ENCODE results near the gene DENND2C.

DENND2C gene

DNA sequence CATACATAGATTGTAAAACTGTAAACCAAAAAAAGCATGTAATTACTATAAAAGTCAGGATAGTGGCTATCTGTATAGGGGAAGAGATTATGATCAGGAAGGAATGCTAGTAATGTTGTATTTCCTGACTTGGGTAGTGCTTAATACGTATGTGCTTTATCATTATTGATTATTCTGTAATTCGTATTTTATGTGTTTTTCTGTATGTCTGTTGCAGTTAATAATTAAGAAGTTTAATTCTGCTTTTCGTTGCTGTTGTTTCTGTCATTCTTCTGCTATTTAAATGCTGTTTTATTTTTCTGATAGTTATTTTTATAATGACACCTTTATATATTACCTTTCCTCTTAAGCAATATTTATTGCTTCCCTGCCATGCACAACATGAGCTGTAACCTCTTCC lies 129.6 kb downstream of the DENND2C start:
- DNase-seq (ENCODE audit: low spot score) = no peak
- POLR2A ChIA-PET (ENCODE audit: low non-redundant PET) = no interaction called here
- TF ChIP-seq, protein P1, sequence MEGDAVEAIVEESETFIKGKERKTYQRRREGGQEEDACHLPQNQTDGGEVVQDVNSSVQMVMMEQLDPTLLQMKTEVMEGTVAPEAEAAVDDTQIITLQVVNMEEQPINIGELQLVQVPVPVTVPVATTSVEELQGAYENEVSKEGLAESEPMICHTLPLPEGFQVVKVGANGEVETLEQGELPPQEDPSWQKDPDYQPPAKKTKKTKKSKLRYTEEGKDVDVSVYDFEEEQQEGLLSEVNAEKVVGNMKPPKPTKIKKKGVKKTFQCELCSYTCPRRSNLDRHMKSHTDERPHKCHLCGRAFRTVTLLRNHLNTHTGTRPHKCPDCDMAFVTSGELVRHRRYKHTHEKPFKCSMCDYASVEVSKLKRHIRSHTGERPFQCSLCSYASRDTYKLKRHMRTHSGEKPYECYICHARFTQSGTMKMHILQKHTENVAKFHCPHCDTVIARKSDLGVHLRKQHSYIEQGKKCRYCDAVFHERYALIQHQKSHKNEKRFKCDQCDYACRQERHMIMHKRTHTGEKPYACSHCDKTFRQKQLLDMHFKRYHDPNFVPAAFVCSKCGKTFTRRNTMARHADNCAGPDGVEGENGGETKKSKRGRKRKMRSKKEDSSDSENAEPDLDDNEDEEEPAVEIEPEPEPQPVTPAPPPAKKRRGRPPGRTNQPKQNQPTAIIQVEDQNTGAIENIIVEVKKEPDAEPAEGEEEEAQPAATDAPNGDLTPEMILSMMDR (conservative IDR thresholded peaks at IDR 0.05; ENCODE audit: low read depth) = no peak
- no peak overlapping the region for H3K27ac ChIP-seq
- CTCF ChIA-PET = no interaction called here

DNA sequence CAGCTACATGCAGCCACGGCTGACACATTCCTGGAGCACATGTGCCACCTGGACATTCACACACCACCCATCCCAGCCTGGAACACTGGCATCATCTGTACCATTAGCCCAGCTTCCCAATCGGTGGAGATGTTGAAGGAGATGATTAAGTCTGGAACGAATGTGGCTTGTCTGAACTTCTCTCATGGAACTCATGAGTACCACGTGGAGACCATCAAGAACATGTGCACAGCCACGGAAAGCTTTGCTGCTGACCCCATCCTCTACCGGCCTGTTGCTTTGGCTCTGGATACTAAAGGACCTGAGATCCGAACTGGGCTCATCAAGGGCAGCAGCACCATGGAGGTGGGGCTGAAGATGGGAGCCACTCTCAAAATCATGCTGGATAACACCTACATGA lies 133.8 kb downstream of the DENND2C start:
- ChIA-PET CTCF (interaction anchor here (0.7 kb wide), 1 partner anchor 1674 kb away, joined by 3 read pairs; no protein-coding TSS in a partner anchor), POLR2A (ENCODE audit: low non-redundant PET) (no interaction called here)
- no peak overlapping the region for H3K27ac ChIP-seq
- TF ChIP-seq, protein P1 (conservative IDR thresholded peaks at IDR 0.05; ENCODE audit: low read depth) = no peak
- DNase-seq (ENCODE audit: low spot score) = no peak

DNA sequence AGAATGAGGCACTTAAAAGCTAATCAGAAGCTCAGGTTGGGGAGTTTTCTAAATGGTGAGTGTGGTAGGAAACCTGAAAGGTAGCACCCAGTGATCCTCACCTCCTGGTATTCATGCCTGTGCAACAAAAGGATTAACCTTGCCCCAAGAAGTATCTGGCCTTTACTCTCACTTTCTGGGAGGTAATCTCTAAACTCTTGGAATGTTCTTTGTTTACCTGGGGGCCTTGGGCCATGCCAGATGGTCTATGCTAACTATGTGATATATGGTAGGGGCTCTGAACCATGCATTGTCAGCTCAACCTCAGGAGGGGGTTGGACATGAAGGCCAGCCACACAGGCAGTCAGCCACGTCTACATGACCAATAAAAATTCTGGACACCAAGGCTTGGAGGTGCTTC lies 134.4 kb downstream of the DENND2C start:
- no peak for DNase-seq (ENCODE audit: low spot score)
- TF ChIP-seq, protein P1 (conservative IDR thresholded peaks at IDR 0.05; ENCODE audit: low read depth) = no peak
- POLR2A ChIA-PET (ENCODE audit: low non-redundant PET) = no interaction called here
- CTCF ChIA-PET = interaction anchor here (0.7 to 1.1 kb wide), 2 partner anchors 45 to 1674 kb away, joined by 3 read pairs; no protein-coding TSS in a partner anchor
- no peak overlapping the region for H3K27ac ChIP-seq

Data from RWPE1 (cell line).